ENCODE results near the gene OXCT2.

Gene OXCT2

GRCh38 chr1:39733161-39733560, 38.0 kb downstream of the OXCT2 start:
- no peak for DNase-seq (ENCODE audit: low spot score)

- DNase-seq (ENCODE audit: low spot score): no peak
These were observed 38.4 kb downstream of the OXCT2 start for GRCh38 chr1:39732730-39733129.

- DNase-seq (ENCODE audit: low spot score): no peak
These were observed 41.3 kb downstream of the OXCT2 start for GRCh38 chr1:39729842-39730241.

- DNase-seq (ENCODE audit: low spot score): no peak
These were observed 42.1 kb downstream of the OXCT2 start for GRCh38 chr1:39729030-39729429.

GRCh38 chr1:39727932-39728317, 43.2 kb downstream of the OXCT2 start:
- DNase-seq (ENCODE audit: low spot score): no peak

GRCh38 chr1:39727221-39727931, 43.8 kb downstream of the OXCT2 start:
- DNase-seq (ENCODE audit: low spot score): no peak

- no peak for DNase-seq (ENCODE audit: low spot score)
These were observed 44.5 kb downstream of the OXCT2 start for GRCh38 chr1:39726600-39726999.

- no peak for DNase-seq (ENCODE audit: low spot score)
These were observed 48.7 kb downstream of the OXCT2 start for GRCh38 chr1:39722495-39722894.

GRCh38 chr1:39721664-39722063, 49.5 kb downstream of the OXCT2 start:
- no peak for DNase-seq (ENCODE audit: low spot score)

GRCh38 chr1:39720094-39720999, 50.8 kb downstream of the OXCT2 start:
- peak; percentile 74 for DNase-seq (ENCODE audit: low spot score)
